ENCODE results near the gene FAM131A. TPM values are rescaled to one million over a fixed set of nuclear protein-coding genes. Genes with fewer than 3 reads are reported as not detected.

Gene FAM131A
- total RNA-seq, 1 experiment from 2014 or later = 12.9 TPM

- ChIA-PET CTCF (interaction anchor here (0.6 to 2.7 kb wide), 14 partner anchors 8 to 287 kb away, joined by 3 to 15 read pairs (median 3); no protein-coding TSS in a partner anchor), POLR2A (interaction anchor here (0.6 kb wide), 1 partner anchor 37 kb away, joined by 3 read pairs; no protein-coding TSS in a partner anchor)
- Mint-ChIP-seq H3K4me3 (ENCODE audit: unreplicated experiment) (no peak overlapping the region), H3K27ac (ENCODE audit: low read depth, unreplicated experiment) (no peak overlapping the region), H3K4me1 (ENCODE audit: insufficient read depth, unreplicated experiment) (peaks cover 6% of the 10 kb centered on the region), H3K9me3 (ENCODE audit: unreplicated experiment) (no peaks in the 10 kb centered on the region), H3K27me3 (ENCODE audit: insufficient read depth, unreplicated experiment) (no peaks in the 10 kb centered on the region), H3K36me3 (ENCODE audit: insufficient read depth, unreplicated experiment) (peaks cover 12% of the 10 kb centered on the region)
- DNase-seq (ENCODE audit: unreplicated experiment) = no peak
- no TSS peak for BruUV-seq (replicated peaks)
- intact Hi-C loops (cut with micrococcal nuclease) = no loop called here
- TF ChIP-seq, protein P1, sequence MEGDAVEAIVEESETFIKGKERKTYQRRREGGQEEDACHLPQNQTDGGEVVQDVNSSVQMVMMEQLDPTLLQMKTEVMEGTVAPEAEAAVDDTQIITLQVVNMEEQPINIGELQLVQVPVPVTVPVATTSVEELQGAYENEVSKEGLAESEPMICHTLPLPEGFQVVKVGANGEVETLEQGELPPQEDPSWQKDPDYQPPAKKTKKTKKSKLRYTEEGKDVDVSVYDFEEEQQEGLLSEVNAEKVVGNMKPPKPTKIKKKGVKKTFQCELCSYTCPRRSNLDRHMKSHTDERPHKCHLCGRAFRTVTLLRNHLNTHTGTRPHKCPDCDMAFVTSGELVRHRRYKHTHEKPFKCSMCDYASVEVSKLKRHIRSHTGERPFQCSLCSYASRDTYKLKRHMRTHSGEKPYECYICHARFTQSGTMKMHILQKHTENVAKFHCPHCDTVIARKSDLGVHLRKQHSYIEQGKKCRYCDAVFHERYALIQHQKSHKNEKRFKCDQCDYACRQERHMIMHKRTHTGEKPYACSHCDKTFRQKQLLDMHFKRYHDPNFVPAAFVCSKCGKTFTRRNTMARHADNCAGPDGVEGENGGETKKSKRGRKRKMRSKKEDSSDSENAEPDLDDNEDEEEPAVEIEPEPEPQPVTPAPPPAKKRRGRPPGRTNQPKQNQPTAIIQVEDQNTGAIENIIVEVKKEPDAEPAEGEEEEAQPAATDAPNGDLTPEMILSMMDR (IDR thresholded peaks at IDR 0.05; ENCODE audit: unreplicated experiment) = no peak
Measured at GRCh38 chr3:184354754-184355153, 17.4 kb downstream of the FAM131A start.

- H3K9me3 Mint-ChIP-seq (ENCODE audit: unreplicated experiment) = no peaks in the 10 kb centered on the region
- CTCF ChIA-PET = interaction anchor here (0.6 to 2.7 kb wide), 13 partner anchors 9 to 286 kb away, joined by 3 to 15 read pairs (median 3); no protein-coding TSS in a partner anchor
- intact Hi-C loops (cut with micrococcal nuclease) = no loop called here
- TF ChIP-seq, protein P1 (IDR thresholded peaks at IDR 0.05; ENCODE audit: unreplicated experiment) = no peak
- POLR2A ChIA-PET = interaction anchor here (0.6 kb wide), 1 partner anchor 36 kb away, joined by 3 read pairs; no protein-coding TSS in a partner anchor
- H3K4me1 Mint-ChIP-seq (ENCODE audit: insufficient read depth, unreplicated experiment) = peaks cover 13% of the 10 kb centered on the region
- no TSS peak for BruUV-seq (replicated peaks)
- DNase-seq (ENCODE audit: unreplicated experiment) = no peak
- H3K27ac Mint-ChIP-seq (ENCODE audit: low read depth, unreplicated experiment) = no peak overlapping the region
- H3K36me3 Mint-ChIP-seq (ENCODE audit: insufficient read depth, unreplicated experiment) = peaks cover 9% of the 10 kb centered on the region
- H3K4me3 Mint-ChIP-seq (ENCODE audit: unreplicated experiment) = no peak overlapping the region
- no peaks in the 10 kb centered on the region for H3K27me3 Mint-ChIP-seq (ENCODE audit: insufficient read depth, unreplicated experiment)
Measured at GRCh38 chr3:184355261-184356040, 18.1 kb downstream of the FAM131A start.

DNA sequence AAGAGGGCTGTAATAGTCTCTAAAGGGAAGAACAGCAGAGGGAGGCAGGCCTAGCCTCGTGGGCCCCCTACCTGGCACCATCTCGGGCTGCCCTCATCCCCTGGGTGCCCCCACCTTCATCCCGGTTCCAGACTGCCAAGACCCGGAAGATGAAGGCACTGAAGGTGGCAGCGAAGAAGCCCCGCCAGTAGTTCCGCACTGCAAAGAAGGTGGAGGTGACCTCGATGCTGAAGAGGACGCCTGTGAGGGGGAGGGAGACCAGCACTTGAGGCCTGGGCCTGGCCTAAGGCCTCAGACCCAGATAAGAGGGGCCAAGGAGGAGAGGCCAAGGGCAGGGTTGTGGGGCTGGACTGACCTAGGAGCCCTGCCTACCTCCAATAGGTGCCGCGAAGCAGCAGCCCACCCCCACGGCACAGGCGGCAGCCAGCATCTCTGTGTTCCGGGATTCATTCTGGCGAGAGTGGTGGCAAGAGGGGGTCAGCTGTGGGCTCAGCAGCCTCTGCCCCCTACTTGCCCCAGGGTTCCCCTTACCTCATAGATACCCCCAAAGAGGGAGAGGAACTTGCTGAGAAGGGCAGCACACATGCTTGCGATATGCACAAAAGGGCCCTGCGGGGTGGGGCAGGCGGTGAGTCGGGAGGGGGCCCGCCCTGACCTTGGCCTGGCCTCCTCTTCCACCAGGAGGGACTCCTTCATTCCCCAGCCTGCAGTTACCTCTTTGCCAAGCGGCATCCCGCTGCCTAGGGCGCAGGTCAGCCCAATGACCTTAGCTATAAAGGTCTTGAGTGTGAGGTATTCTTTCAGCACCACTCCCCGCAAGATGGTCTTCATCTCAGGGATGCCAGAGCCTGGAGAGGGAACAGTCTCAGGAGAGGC, 20.1 kb downstream of the FAM131A start:
- ChIA-PET POLR2A (interaction anchor here (0.6 kb wide), 1 partner anchor 467 kb away, joined by 4 read pairs; no protein-coding TSS in a partner anchor), CTCF (interaction anchor here (0.8 kb wide), 1 partner anchor 12 kb away, joined by 3 read pairs; no protein-coding TSS in a partner anchor)
- Mint-ChIP-seq H3K9me3 (ENCODE audit: unreplicated experiment) (no peaks in the 10 kb centered on the region), H3K27ac (ENCODE audit: low read depth, unreplicated experiment) (no peak overlapping the region), H3K4me1 (ENCODE audit: insufficient read depth, unreplicated experiment) (peaks cover 15% of the 10 kb centered on the region), H3K27me3 (ENCODE audit: insufficient read depth, unreplicated experiment) (no peaks in the 10 kb centered on the region), H3K36me3 (ENCODE audit: insufficient read depth, unreplicated experiment) (no peaks in the 10 kb centered on the region), H3K4me3 (ENCODE audit: unreplicated experiment) (no peak overlapping the region)
- no TSS peak for BruUV-seq (replicated peaks)
- TF ChIP-seq, protein P1 (IDR thresholded peaks at IDR 0.05; ENCODE audit: unreplicated experiment) = no peak
- intact Hi-C loops (cut with micrococcal nuclease) = no loop called here
- DNase-seq (ENCODE audit: unreplicated experiment) = no peak

All from MCF 10A (cell line).